Measurements from ENCODE around the gene THEMIS.

DNA sequence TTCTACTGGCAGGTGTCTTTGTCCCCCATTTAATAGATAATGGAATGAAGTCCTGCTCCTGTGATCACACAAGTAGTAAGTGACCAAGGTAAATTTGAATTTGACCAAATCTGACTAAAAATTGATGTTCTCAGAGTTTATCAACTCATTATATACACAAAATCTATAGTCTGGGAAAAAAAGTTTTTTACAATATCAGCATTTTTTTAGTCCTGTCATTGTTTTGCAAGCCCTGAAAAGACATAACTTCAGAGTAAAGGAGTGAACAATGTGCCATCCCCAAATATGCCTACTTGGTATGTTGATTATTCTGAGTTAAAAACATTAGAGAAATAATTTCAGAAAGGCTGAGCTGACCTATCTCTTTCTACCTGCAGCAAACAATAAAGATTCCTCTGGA, 209.7 kb downstream of the THEMIS start:
- TF ChIP-seq, protein P1, sequence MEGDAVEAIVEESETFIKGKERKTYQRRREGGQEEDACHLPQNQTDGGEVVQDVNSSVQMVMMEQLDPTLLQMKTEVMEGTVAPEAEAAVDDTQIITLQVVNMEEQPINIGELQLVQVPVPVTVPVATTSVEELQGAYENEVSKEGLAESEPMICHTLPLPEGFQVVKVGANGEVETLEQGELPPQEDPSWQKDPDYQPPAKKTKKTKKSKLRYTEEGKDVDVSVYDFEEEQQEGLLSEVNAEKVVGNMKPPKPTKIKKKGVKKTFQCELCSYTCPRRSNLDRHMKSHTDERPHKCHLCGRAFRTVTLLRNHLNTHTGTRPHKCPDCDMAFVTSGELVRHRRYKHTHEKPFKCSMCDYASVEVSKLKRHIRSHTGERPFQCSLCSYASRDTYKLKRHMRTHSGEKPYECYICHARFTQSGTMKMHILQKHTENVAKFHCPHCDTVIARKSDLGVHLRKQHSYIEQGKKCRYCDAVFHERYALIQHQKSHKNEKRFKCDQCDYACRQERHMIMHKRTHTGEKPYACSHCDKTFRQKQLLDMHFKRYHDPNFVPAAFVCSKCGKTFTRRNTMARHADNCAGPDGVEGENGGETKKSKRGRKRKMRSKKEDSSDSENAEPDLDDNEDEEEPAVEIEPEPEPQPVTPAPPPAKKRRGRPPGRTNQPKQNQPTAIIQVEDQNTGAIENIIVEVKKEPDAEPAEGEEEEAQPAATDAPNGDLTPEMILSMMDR (IDR thresholded peaks at IDR 0.05) = no peak
- TF ChIP-seq EZH2 (IDR thresholded peaks at IDR 0.05) = no peak
- TF ChIP-seq EZH2phosphoT487 (IDR thresholded peaks at IDR 0.05) = no peak
